ENCODE measurements around the gene OR2AG2.
A peak's percentile ranks its signal among the peaks of the same experiment; 100 is the strongest.
"Not testable (repeated sequence)": the region's sequence is repeated elsewhere in the genome, so short reads cannot be mapped to it uniquely, and the experiment has no call there.

The OR2AG2 gene, protein sequence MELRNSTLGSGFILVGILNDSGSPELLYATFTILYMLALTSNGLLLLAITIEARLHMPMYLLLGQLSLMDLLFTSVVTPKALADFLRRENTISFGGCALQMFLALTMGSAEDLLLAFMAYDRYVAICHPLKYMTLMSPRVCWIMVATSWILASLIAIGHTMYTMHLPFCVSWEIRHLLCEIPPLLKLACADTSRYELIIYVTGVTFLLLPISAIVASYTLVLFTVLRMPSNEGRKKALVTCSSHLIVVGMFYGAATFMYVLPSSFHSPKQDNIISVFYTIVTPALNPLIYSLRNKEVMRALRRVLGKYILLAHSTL

DNA sequence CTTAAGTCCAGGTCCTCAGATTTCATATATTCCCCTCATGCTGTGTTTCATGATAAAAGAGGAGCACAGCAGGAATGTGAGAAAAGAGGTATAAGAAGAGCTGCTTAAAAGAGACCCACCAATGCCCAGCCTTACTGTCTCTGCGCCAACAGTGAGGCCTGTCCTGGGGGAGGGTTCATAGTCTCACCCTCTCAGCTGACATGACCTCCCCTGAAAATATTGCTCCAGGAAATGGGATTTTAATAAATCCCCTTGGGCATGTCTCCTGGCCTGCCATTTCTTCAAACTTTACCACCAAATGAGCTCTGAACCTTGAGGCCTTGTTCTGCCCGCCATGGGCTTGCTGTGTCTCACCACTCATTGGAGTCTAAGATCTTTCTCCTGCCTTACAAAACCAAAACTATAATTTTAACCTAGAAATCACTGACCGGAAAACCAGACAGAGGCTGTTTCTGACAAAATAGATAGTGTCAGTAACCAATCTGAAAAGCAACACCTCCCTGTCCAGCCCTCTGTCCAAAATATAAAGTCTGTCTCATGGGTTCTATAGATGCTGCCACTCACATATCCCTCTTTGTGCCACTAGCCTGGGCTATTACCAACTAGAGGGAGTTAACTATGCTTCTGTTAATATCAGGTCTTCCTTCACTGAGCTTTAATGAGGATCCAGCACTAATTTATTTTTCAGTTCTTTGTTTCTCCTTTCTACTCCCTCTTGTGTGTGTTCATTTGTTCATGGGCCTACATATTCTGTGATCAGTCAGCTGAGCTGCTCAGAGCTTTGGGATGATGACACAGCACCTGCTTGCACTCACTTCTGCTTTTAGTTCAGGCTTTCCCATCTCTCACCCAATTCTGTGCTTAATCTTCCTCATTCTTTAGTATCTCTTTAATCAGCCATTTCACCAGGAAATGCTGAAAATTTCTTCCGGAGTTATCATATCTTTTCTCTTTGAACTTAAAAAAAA lies at the start of gene OR2AG2:
Gene OR2AG2, minus strand, starts transcription at position 51 of the 968 bp plus-strand sequence. CDS start 3,019 bp downstream, outside the sequence.
- DNase-seq (ENCODE audit: low read depth) = no peak

DNA sequence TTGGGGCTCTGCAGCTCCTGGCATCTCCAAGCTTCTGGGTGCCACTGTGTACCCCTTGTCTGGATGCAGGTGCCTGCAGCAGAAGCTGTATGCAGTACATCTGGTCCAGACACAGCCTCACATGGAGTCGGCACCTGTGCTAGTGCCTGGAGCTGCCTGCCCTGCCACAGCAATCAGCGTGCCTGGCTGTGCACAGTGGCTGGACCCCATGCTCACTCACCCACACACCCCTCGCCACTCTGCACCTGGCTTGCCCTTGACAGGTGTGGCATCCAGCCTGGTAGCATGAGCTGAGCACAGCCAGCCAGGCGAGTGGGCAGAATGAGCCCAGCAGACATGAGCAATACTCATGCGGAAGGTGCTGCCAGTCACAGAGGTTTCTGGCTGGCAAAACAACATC lies 47.2 kb upstream of the OR2AG2 start:
- DNase-seq (ENCODE audit: low read depth) = no peak

DNA sequence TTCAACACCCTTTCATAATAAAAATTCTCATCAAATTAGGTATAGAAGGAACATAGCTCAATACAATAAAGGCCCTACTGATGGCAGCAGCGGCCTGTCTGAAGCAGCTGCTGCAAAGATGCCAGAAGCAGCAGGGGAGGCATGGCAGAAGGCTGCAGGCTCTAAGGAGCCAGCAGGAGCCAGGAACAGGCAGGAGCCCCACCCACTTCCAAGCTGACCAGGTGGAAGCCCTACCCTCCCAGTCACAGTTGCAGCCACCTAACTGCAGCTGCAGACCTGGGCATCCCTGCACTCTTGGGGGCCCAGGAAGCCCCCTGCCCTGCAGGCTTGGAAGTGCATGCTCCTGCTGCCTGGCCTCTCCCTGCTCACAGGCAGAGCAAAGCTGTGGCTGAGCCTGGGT lies 45.9 kb upstream of the OR2AG2 start:
- no peak for DNase-seq (ENCODE audit: low read depth)

DNA sequence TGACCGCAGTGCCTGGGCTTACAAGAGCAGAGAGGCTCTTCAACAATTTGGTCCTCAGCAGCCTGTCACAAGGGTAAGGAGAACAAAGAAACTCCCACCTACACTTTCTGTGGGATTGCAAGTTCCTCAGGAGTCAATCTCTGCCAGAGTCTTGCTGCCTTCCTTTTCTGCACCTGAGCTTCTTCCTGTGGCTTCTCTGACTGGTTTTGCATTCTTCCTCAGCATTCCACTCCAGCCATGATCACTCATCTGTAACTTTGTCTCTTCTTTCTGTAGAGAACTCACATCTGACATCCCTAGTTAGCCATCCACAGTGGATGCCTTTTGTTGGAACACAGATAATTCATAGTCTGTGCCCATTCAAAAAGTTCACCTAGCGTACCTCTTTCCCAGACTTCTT lies 41.9 kb upstream of the OR2AG2 start:
- DNase-seq (ENCODE audit: low read depth) = no peak

DNA sequence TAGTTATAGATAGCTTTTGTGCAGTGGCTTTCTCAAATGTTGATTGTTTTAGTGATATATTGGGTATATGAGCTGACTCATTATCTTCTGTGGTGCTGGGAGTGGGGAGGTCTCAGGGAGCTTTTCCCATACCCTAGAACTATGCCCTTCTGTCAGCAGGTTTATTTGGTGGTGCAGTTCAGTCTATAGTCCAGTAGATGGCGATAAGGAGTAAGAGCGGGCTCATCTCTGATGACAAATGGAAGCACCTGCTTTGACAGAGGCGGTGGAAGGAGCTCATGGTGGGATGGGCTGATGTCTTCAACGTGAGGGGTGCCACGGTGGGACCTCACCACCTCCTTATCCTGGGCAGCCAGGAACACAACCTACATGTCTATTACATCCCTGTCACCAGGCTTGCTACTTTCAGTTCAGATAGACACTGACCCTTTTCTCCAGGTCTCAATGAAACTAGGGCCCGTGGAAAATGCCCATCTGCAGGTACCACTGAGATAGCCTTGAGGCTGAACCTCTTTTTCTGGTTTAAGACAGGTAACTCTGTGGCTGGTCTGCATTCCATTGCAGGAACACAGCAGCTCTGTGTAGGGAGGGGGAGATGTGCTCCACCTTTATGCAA lies 40.7 kb upstream of the OR2AG2 start:
- DNase-seq (ENCODE audit: low read depth) = no peak

DNA sequence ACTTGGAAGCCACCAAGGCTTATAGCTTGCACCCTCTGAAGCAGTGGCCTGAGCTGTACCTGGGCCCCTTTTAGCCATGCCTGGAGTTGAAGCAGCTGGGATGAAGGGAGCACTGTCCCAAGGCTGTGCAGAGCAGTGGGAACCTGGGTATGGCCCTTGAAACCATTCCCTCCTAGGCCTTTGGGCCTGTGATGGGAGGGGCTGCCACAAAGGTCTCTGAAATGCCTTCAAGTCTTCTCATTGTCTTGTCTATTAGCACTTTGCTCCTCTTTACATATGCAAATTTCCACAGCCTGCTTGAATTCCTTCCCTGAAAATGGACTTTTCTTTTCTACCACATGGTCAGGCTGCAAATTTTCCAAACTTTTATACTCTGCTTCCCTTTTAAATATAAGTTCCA lies 29.3 kb upstream of the OR2AG2 start:
- DNase-seq (ENCODE audit: low read depth) = not testable (repeated sequence)

DNA sequence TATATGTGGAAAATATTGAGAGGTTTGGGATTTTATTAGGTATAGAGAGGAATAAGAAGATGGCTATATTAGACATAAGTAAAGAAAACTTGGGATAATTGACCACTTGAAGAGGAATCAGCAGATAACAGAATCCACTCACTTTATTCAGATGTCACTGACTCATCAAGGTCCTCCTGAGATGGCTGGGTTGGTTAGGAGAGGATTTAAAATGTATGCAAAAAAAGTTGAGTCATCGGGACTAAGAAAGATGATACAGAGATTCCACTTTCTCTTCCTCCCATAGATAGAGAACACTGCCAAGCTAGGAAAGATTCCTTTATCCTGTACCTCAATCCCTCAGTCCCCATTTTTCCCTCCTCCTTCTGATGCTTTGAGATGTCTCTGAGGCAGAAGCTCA lies 27.6 kb upstream of the OR2AG2 start, which contains the start of gene OR6A2:
Gene OR6A2, minus strand, starts transcription at position 288 of the 400 bp plus-strand sequence. CDS start 3,981 bp downstream, outside the sequence.
- DNase-seq (ENCODE audit: low read depth) = no peak

DNA sequence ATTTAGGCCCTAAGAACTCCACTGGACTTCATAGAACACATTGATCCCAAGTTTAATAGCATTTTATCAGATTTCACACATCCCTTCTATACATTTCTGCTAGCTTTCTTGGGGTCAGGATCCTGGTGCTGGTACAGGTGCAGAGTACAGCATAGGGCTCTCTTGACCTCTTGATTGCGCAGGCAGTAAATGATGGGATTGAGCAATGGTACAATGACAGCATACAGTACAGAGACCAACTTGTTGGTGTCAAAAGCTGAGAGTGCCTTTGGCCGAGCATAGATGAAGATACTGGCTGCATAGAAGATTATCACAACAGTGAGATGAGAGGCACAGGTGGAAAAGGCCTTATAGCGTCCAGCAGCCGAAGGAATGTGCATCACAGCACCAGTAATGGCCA lies 22.9 kb upstream of the OR2AG2 start:
- no peak for DNase-seq (ENCODE audit: low read depth)

DNA sequence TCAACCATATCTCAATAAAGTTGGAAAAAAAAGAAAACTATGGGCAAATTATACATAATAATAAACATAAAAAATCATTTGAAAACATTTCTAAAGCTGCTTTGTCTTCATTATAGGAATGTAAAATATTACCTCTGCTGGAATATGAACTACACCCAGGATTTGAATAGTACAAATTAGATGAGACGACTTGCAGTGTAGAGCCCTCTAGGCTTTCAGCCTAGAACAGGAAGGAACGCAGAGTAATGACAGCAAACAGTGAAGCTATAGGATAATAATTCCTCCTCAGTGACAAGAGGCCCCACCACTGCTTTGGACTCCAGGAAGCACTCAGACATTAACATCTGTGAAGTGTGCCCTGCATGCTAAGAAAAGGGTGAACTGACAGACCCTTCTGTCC lies 18.8 kb upstream of the OR2AG2 start:
- no peak for DNase-seq (ENCODE audit: low read depth)

DNA sequence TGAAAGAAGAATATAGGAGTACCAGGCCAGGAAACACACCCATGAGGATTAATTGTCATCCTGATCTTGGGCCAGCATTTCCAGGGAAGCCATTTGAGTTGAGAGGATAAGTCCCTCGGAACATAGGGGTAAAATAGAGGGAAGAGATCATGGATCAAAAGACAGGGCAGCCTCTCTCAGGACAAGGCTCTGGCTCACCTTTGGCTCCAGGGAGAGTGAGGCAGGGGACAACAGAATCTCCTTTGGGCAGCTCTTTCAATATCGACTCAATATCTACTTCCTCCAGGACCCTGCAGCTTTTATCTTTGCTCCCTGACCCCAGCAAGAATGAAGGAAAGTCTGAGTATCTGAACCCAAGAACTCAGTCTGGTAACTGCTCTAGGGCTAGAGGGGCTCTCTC lies 10.9 kb upstream of the OR2AG2 start, which contains the start of gene OR2AG1:
Gene OR2AG1, plus strand, starts transcription at position 301 of the 400 bp plus-strand sequence. CDS start 2,018 bp downstream, outside the sequence.
- DNase-seq (ENCODE audit: low read depth) = no peak

DNA sequence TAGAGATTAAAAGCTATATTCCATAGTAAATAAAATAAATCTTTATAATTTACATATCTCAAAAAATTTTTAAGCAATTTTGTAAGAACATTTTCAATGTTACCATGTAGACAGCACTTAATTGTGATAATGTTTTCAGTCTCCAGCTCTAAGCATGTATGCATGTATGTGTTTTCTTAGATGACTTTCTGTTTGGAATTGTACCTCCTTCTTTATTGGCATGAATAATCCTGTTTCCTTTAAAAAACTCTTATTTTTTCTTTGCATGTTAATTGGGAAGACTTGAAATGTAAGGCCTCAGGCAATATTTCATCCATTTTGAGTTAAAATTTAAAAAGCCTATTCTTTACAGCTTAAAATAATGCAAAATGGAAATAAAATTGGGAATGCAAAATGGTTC lies 9.1 kb upstream of the OR2AG2 start:
- DNase-seq (ENCODE audit: low read depth) = no peak

DNA sequence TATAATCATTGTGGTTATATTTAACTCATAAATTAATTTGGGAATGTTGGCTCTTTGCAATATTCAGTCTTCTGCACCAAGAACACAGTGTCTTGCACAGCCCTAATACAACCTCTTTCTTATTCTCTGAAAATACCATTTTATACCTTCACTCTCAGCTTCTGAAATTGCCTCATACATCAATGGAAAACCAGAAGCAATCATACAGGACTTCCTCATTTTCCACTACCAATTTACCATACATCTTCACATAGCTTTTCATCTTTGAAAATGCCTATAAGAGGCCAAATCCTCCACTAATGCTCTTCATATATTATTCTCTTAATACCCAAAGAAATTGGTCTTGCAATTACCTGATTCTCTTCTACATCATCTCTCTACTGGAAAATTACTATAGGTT lies 6.7 kb upstream of the OR2AG2 start:
- DNase-seq (ENCODE audit: low read depth) = no peak

DNA sequence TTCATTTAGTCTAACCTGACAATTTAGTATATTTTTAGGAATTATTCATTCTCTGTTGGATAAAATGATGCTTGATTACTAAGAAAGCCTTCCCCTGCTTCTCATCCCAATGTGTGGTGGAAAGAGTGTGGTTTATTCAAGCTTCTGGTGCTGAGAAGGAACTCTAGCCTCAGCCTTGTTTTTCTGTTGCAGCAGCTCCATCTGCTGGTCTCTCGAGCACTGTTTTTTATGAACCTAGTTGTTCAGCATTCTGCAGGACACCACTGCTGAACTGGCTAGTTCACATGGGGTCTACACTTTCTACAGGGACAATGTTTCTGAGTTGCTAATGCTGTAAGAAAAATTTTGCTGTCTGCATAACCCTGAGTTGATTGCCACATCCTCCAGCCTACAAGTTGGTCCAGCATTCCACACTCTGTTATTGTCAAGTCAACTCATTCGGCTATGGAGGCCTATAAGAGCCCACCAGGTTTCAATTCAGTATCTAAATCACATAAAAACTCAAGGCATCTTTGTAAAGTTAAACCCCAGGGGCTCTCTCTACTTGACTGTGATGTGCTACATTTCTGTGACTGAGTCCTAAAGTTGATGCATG lies 14.3 kb downstream of the OR2AG2 start:
- DNase-seq (ENCODE audit: low read depth) = peak; percentile 27

DNA sequence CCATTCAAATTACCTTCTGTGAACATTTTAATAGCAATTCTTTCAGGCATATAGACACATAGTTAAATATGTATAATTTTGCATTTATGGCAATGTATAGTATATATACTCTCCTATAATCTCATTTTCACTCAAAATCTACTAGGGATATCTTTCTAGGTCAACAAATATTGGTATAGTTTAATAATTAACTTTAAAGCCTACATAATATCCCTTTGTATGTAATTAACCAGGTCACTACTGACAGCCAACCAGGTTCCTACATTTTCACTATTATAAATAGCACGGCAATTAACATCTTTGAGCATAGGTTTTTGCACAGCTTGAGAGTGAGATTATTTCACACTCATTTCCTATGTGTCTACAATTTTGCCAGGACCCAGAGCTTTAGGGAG lies 15.8 kb downstream of the OR2AG2 start:
- no peak for DNase-seq (ENCODE audit: low read depth)

DNA sequence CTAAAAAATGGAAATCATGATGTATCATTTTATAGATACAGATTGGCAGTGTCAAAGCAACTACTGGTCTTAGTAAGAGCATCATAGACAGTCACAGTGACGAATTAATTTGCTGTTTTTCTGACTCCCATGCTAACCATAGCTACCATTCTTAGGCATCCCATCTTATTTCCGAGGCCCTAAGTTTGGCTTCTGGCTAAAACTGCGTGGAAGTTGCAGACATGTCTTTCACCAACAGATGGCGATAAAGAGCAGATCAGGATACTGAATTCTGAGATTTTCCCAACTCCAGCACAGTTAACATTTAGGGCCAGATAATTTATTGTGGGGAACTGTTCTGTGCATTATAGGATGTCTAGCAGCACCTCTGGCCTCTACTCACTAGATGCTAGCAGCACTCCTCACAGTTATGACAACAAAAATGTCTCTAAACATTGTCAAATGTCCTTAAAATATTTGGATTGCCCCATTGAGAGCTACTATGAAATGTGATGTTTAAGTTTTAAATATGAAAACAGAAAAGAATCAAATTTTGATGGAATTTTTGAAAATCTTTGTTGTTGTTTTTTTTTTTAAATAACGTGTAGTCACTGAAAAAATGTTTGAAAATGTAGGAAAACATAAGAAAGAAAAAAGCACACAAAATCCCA lies 16.3 kb downstream of the OR2AG2 start:
- DNase-seq (ENCODE audit: low read depth) = no peak

DNA sequence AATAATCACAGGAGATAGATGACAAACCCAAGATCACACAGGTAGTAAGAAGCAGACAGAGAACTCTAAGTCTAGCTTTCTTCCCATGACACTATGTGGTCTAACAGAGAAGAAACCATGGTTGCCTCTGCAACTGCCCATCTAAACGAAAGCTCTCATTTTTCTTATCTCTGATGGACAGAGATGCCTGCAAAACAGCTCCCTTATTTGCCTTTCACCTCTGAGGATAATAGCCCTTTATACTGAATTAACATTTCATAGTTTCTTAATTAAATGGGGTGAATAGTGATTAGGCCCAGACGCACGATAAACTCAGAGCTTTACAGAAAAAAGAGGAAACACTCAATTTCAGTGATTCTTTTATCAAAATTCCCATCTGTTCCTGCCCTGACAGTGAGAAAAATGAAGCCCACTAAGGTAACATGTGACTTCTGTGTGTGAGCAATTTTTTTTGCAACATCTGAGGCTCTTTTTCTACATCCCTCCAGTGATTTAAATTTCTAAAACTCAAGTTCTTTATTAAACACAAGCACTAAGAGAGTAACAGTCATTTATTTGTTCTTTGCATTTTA lies 24.6 kb downstream of the OR2AG2 start:
- DNase-seq (ENCODE audit: low read depth) = no peak

DNA sequence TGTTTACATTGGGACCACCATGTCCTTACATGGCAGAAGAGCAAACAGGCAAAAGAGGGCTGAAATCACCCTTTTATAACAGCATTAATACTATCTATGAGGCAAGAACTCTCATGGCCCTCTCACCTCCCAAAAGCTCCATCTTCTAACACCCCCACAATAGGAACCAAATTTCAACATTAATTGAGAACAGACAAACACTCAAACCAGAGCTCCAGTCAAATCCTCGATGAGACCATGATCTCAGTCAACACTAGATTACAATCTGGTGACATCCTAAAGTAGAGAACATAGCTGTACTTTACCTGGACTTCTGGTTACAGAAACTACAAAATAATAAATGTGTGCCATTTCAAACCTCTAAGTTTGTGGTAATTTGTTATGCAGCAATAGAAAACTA lies 25.1 kb downstream of the OR2AG2 start:
- DNase-seq (ENCODE audit: low read depth) = no peak

DNA sequence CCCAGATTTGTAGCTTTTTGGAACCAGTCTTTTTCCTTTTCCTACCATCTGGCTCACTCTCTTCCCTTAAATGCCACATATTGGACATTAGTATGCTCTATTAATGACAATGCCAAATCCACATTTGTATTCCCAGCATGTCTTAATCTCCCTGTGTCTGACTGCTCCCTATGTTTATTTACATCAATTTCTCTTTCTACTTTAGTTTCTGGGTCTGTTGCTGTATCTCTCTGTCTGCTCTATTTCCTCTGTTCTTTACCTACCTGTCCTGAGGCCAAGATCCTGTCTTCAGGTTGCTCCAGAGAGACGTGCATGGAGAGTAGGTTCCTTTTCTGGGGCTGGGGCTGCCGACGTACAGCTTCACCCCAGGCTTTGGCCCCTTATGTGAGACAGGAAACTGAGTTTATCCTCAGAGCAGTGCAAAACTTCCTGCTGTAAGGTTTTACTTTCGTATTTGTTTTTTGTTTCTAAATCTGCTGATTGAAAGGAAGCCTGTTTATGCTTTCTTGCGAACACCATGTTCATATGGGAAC lies 25.6 kb downstream of the OR2AG2 start:
- peak; percentile 8 for DNase-seq (ENCODE audit: low read depth)

DNA sequence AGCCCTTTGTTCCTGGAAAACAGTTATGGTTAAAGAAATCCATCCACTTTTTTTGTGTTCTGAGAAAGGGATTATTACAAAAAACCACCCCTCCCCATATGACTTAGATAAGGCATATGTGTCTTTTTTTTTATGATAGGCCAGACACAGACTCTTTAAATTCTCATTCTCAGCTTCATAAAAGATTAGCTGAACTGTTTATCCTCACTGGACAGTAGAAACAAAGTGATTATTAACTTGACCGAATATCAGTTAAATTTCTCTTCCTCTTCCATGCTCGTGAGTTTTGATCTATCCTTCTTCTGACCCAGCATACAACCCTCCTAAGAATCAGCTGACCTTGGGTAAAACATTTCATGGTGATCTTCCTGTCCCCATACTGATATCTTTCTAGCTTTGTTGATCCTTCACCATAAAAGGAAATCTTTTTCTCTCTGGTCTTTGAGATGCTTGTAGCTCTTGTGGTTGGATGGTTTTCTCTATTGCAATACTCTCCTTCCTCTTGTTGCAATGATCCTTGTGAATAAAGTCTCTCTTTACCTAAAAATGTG lies 26.2 kb downstream of the OR2AG2 start:
- no peak for DNase-seq (ENCODE audit: low read depth)

DNA sequence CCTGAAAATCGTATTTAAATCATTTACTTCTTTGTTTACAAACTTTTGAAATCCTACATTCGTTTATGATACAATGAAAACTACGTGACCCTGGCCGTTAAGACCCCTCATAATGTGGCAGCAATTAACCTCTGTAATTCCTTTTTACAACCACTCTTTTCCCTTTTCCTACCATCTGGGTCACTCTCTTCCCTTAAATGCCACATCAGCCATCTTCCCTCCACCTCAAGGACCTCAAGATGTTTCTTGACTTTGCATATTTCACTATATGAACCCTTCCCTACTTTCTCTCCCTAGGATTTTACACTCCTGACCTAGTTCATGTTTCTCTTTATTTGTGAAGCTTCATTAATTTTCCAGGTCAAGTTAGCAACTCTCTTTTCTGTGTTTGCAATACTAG lies 26.8 kb downstream of the OR2AG2 start:
- DNase-seq (ENCODE audit: low read depth) = no peak

DNA sequence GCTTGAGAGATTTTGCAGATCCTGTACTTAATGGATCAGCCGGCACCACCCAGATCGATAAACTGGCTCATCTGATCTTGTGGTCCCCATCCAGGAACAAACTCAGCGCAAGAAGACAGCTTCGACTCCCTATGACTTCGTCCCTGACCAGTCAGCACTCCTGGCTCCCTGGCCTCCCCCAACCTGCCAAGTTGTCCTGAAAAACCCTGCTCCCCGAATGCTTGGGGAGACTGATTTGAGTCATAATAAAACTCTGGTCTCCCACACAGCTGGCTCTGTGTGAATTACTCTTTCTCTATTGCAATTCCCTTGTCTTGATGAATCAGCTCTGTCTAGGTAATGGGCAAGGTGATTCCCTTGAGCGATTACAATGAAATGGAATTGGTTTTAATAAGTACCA lies 29.5 kb downstream of the OR2AG2 start:
- no peak for DNase-seq (ENCODE audit: low read depth)

All from stimulated activated CD8-positive, alpha-beta memory T cell treated with anti-CD3 and anti-CD28 coated beads, Interleukin-12 subunit alpha, Interleukin-12 subunit beta, amount 100 ng/mL, for 4 hours (primary cell).